ENCODE results near the gene TMEM59L. TPM values are rescaled to one million over a fixed set of nuclear protein-coding genes. Genes with fewer than 3 reads are reported as not detected.

TMEM59L gene
- total RNA-seq, 4 donors from 2014 or later = 0.96 to 4.0 (median 2.0) TPM

DNA sequence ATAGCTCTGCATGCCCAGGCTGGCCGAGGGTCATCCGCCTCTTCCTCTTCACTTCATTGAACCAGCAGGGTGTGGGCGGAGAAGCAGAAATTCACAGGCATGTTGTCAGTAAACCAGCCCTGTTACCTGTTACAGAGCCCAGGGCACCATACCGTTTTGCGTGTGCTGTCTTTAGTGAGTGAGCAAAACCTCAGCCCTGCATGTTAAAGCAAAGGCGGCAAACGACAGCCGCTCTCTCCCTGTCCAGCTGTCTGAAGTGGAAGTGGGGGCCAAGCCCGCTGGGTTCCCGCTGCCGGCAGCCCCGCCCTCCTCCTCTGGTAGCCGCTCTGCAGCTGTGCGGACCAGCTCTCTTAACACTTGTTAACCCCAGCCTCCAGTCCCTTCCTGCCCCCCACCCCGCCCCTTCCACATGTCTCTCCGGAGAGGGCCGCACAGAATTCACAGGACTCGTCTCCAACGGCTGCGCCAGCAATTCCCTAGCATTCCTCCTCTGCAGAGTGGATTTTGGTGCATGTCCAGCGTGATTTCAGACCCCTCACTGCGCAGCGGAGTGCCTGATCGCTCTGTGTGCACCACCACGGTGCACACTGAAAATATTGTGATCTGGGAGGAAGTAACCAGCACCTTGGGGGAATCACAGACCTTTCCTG, 36.8 kb downstream of the TMEM59L start:
- peak overlapping the region; percentile 79 to 98 (median 90) for H3K27ac ChIP-seq
- H3K9me3 ChIP-seq = no peaks in the 10 kb centered on the region
- H3K4me3 ChIP-seq = peak overlapping the region in 1 of 2 donors; percentile 37
- WGBS, 2 donors (ENCODE audit: low coverage in 1 of 2) = 50% methylated on average over 2 of the region's 25 CpGs; no CpG with 5 or more reads in 1 of the 2 donors
- no peaks in the 10 kb centered on the region for H3K27me3 ChIP-seq
- peaks cover 2 to 84% (median 52%) of the 10 kb centered on the region in 3 donors for H3K4me1 ChIP-seq
- TF ChIP-seq, protein P1, sequence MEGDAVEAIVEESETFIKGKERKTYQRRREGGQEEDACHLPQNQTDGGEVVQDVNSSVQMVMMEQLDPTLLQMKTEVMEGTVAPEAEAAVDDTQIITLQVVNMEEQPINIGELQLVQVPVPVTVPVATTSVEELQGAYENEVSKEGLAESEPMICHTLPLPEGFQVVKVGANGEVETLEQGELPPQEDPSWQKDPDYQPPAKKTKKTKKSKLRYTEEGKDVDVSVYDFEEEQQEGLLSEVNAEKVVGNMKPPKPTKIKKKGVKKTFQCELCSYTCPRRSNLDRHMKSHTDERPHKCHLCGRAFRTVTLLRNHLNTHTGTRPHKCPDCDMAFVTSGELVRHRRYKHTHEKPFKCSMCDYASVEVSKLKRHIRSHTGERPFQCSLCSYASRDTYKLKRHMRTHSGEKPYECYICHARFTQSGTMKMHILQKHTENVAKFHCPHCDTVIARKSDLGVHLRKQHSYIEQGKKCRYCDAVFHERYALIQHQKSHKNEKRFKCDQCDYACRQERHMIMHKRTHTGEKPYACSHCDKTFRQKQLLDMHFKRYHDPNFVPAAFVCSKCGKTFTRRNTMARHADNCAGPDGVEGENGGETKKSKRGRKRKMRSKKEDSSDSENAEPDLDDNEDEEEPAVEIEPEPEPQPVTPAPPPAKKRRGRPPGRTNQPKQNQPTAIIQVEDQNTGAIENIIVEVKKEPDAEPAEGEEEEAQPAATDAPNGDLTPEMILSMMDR (IDR thresholded peaks at IDR 0.05) = no peak
- TF ChIP-seq POLR2AphosphoS5 (IDR thresholded peaks at IDR 0.05) = no peak
- TF ChIP-seq POLR2A (IDR thresholded peaks at IDR 0.05) = no peak
- TF ChIP-seq EP300 (IDR thresholded peaks at IDR 0.05) = no peak
- H3K36me3 ChIP-seq = no peaks in the 10 kb centered on the region
- ATAC-seq = peak; percentile 60

DNA sequence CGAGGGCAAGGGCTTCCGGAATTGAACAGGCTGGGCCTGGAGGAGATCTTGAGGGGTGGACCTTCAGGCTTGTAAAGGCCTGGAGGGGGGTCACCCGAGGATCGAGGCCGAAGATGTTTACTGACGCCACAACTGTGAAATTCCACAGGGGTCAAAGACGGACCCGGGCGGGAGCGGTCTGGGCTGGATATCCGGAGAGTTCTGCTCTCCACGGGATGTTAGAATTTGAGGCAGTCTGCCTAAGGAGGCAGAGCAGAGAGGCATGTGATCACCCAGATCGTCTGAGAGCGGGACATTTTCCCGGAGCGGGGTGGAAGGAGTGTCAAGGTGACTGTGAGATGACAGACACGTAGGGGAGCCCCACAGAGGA, 37.3 kb downstream of the TMEM59L start:
- Histone ChIP-seq H3K4me3 (peak overlapping the region in 1 of 2 donors; percentile 37), H3K9me3 (no peaks in the 10 kb centered on the region), H3K4me1 (peaks cover 2 to 84% (median 47%) of the 10 kb centered on the region in 3 donors), H3K36me3 (no peaks in the 10 kb centered on the region), H3K27me3 (no peaks in the 10 kb centered on the region), H3K27ac (peak overlapping the region; percentile 79 to 98 (median 90))
- TF ChIP-seq POLR2AphosphoS5 (IDR thresholded peaks at IDR 0.05) (no peak), POLR2A (IDR thresholded peaks at IDR 0.05) (peak in 1 of 2 donors; percentile 27)
- peak; percentile 73 for ATAC-seq
- 2 to 15% methylated on average over 10 to 13 of the region's 17 CpGs for WGBS, 2 donors (ENCODE audit: low coverage in 1 of 2)

DNA sequence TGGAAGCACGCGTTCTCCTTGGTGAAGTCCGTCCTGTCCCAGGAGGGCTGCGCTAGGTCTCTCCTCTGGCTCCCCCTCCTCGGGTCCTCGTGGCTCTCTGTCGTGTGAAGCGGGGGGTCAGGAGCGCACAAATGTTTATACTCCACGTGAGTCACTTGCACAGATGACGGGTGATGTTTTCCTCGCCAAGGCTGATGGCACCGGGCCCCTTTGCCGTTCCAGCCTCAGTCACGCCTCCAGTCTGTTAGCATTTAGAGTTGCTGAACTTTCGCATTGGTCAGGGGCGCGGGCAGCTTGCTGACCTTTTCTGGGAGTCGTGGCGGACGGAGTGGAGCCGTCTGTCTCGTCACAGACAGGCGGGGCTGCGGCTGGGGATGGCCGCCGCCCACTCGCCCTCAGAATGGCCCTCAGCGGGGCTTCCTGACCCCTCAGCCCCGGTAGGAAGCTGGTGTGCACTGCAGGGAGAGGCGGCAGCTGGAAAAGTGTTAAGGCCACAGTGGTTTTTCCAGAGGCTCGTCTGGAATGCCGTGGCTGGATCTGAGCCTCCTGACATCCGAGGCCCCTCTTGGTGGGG, 37.9 kb downstream of the TMEM59L start:
- peak overlapping the region in 1 of 2 donors; percentile 37 for H3K4me3 ChIP-seq

DNA sequence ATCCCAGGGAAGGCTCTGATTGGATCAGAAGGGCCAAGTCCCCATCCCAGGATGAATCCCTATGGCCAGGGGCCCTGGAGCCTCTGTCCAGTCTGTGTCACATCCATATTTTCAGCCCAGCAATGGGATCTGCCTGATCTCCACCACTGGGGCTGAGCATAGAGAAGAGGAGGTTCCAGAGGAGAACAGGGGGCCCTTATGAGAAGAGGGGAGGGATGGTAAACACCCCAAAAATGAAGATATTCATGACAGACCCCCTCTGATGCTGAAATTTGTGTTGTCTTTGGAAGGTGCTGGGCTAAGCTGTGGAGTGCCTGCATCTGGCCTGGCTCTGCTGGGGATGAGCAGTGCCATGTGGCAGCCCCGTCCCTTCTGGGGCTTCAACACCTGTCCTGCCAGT, 38.6 kb downstream of the TMEM59L start:
- Histone ChIP-seq H3K9me3 (no peaks in the 10 kb centered on the region), H3K4me3 (no peak overlapping the region), H3K27ac (peak overlapping the region; percentile 79 to 98 (median 90)), H3K36me3 (no peaks in the 10 kb centered on the region), H3K27me3 (no peaks in the 10 kb centered on the region), H3K4me1 (peaks cover 2 to 84% (median 38%) of the 10 kb centered on the region in 3 donors)
- TF ChIP-seq POLR2AphosphoS5 (IDR thresholded peaks at IDR 0.05) = no peak
- TF ChIP-seq, protein P1 (IDR thresholded peaks at IDR 0.05) = no peak
- TF ChIP-seq EP300 (IDR thresholded peaks at IDR 0.05) = no peak
- TF ChIP-seq POLR2A (IDR thresholded peaks at IDR 0.05) = no peak
- no CpG with 5 or more reads among the region's 1 CpG for WGBS, 2 donors (ENCODE audit: low coverage in 1 of 2)
- ATAC-seq = no peak

More for the DNA sequence above, 37.9 kb downstream of the TMEM59L start:
- 11 to 17% methylated on average over 5 to 10 of the region's 34 CpGs for WGBS, 2 donors (ENCODE audit: low coverage in 1 of 2)
- peak; percentile 89 for ATAC-seq
- H3K36me3 ChIP-seq = no peaks in the 10 kb centered on the region
- peak overlapping the region; percentile 79 to 98 (median 90) for H3K27ac ChIP-seq
- H3K27me3 ChIP-seq = no peaks in the 10 kb centered on the region
- TF ChIP-seq, protein P1 (IDR thresholded peaks at IDR 0.05) = peak in 1 of 4 experiments; percentile 18
- TF ChIP-seq POLR2A (IDR thresholded peaks at IDR 0.05) (no peak), POLR2AphosphoS5 (IDR thresholded peaks at IDR 0.05) (peak; percentile 92), EP300 (IDR thresholded peaks at IDR 0.05) (no peak)
- peaks cover 2 to 84% (median 42%) of the 10 kb centered on the region in 3 donors for H3K4me1 ChIP-seq
- no peaks in the 10 kb centered on the region for H3K9me3 ChIP-seq

DNA sequence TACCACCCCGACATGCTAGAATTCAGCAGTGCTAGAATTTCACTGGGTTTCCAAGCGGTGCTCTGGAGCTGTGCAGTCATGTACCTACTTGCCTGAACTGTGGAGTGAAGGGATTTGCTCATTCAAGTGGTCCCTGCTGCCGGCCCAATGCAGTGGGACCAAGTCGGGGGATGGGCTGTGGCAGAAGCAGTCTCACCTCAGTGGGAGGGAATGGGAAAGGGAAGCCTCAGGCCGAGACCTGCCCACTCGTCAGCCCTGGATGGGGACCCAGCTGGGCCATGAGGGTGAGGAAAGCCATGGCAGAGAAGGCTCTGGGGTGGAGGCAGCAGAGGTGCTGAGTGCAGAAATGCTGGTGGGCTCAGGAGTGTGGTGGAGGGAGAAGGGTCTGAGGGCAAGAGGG, 39.1 kb downstream of the TMEM59L start:
- Histone ChIP-seq H3K36me3 (no peaks in the 10 kb centered on the region), H3K27ac (peak overlapping the region; percentile 79 to 98 (median 90)), H3K9me3 (no peaks in the 10 kb centered on the region), H3K4me3 (no peak overlapping the region), H3K4me1 (peaks cover 2 to 84% (median 38%) of the 10 kb centered on the region in 3 donors), H3K27me3 (no peaks in the 10 kb centered on the region)
- no peak for ATAC-seq
- 80% methylated on average over 2 of the region's 6 CpGs; no CpG with 5 or more reads in 1 of the 2 donors for WGBS, 2 donors (ENCODE audit: low coverage in 1 of 2)
- TF ChIP-seq, protein P1 (IDR thresholded peaks at IDR 0.05) = no peak
